ENCODE data around the gene GAL3ST1.
"Not testable (repeated sequence)": the region's sequence is repeated elsewhere in the genome, so short reads cannot be mapped to it uniquely, and the experiment has no call there.

The GAL3ST1 gene

GRCh38 chr22:30561402-30562189 is 12.9 kb downstream of the GAL3ST1 start:
- Histone ChIP-seq H3K9ac (ENCODE audit: low read length) (no peak overlapping the region), H3K27ac (ENCODE audit: low read depth, low read length) (no peak overlapping the region)

GRCh38 chr22:30560643-30561202 is 13.7 kb downstream of the GAL3ST1 start:
- not testable (repeated sequence) for H3K27ac ChIP-seq (ENCODE audit: low read depth, low read length); H3K36me3 ChIP-seq (ENCODE audit: insufficient read depth, low read length); H3K4me3 ChIP-seq (ENCODE audit: low read depth in 1 of 2, low read length in 2 of 2); H3K9me3 ChIP-seq (ENCODE audit: low read length); H3K27me3 ChIP-seq (ENCODE audit: control insufficient read depth in 1 of 2, insufficient read depth in 2 of 2, low read length in 2 of 2); H3K4me1 ChIP-seq (ENCODE audit: insufficient read depth, low read length); H3K9ac ChIP-seq (ENCODE audit: low read length)

More at GRCh38 chr22:30561402-30562189, 12.9 kb downstream of the GAL3ST1 start:
- Histone ChIP-seq H3K4me1 (ENCODE audit: insufficient read depth, low read length) (no peaks in the 10 kb centered on the region), H3K9me3 (ENCODE audit: low read length) (no peaks in the 10 kb centered on the region), H3K36me3 (ENCODE audit: insufficient read depth, low read length) (no peaks in the 10 kb centered on the region), H3K4me3 (ENCODE audit: low read depth in 1 of 2, low read length in 2 of 2) (no peak overlapping the region), H3K27me3 (ENCODE audit: control insufficient read depth in 1 of 2, insufficient read depth in 2 of 2, low read length in 2 of 2) (peaks cover 0 to 8% of the 10 kb centered on the region in 2 donors)

GRCh38 chr22:30559889-30560288 is 14.6 kb downstream of the GAL3ST1 start:
- no peak overlapping the region for H3K9ac ChIP-seq (ENCODE audit: low read length)

GRCh38 chr22:30557243-30557642 is 17.2 kb downstream of the GAL3ST1 start:
- peaks cover 0 to 5% of the 10 kb centered on the region in 2 donors for H3K27me3 ChIP-seq (ENCODE audit: control insufficient read depth in 1 of 2, insufficient read depth in 2 of 2, low read length in 2 of 2)
- H3K4me3 ChIP-seq (ENCODE audit: low read depth in 1 of 2, low read length in 2 of 2) = no peak overlapping the region
- no peaks in the 10 kb centered on the region for H3K4me1 ChIP-seq (ENCODE audit: insufficient read depth, low read length)
- H3K27ac ChIP-seq (ENCODE audit: low read depth, low read length) = no peak overlapping the region
- H3K36me3 ChIP-seq (ENCODE audit: insufficient read depth, low read length) = no peaks in the 10 kb centered on the region
- H3K9me3 ChIP-seq (ENCODE audit: low read length) = no peaks in the 10 kb centered on the region
- H3K9ac ChIP-seq (ENCODE audit: low read length) = no peak overlapping the region

More at GRCh38 chr22:30559889-30560288, 14.6 kb downstream of the GAL3ST1 start:
- H3K4me1 ChIP-seq (ENCODE audit: insufficient read depth, low read length) = no peaks in the 10 kb centered on the region
- H3K27me3 ChIP-seq (ENCODE audit: control insufficient read depth in 1 of 2, insufficient read depth in 2 of 2, low read length in 2 of 2) = peaks cover 0 to 8% of the 10 kb centered on the region in 2 donors
- no peak overlapping the region for H3K27ac ChIP-seq (ENCODE audit: low read depth, low read length)
- no peaks in the 10 kb centered on the region for H3K9me3 ChIP-seq (ENCODE audit: low read length)
- no peak overlapping the region for H3K4me3 ChIP-seq (ENCODE audit: low read depth in 1 of 2, low read length in 2 of 2)
- H3K36me3 ChIP-seq (ENCODE audit: insufficient read depth, low read length) = no peaks in the 10 kb centered on the region

- no peaks in the 10 kb centered on the region for H3K4me1 ChIP-seq (ENCODE audit: insufficient read depth, low read length)
- no peak overlapping the region for H3K9ac ChIP-seq (ENCODE audit: low read length)
- H3K27ac ChIP-seq (ENCODE audit: low read depth, low read length) = no peak overlapping the region
- H3K36me3 ChIP-seq (ENCODE audit: insufficient read depth, low read length) = no peaks in the 10 kb centered on the region
- H3K27me3 ChIP-seq (ENCODE audit: control insufficient read depth in 1 of 2, insufficient read depth in 2 of 2, low read length in 2 of 2) = peaks cover 0 to under 1% of the 10 kb centered on the region in 2 donors
- H3K4me3 ChIP-seq (ENCODE audit: low read depth in 1 of 2, low read length in 2 of 2) = no peak overlapping the region
- H3K9me3 ChIP-seq (ENCODE audit: low read length) = no peaks in the 10 kb centered on the region
These were observed 18.1 kb downstream of the GAL3ST1 start for GRCh38 chr22:30556388-30556787.

- H3K36me3 ChIP-seq (ENCODE audit: insufficient read depth, low read length) = no peaks in the 10 kb centered on the region
- H3K27me3 ChIP-seq (ENCODE audit: control insufficient read depth in 1 of 2, insufficient read depth in 2 of 2, low read length in 2 of 2) = no peaks in the 10 kb centered on the region
- no peaks in the 10 kb centered on the region for H3K9me3 ChIP-seq (ENCODE audit: low read length)
- H3K4me1 ChIP-seq (ENCODE audit: insufficient read depth, low read length) = no peaks in the 10 kb centered on the region
- H3K27ac ChIP-seq (ENCODE audit: low read depth, low read length) = no peak overlapping the region
- no peak overlapping the region for H3K9ac ChIP-seq (ENCODE audit: low read length)
- no peak overlapping the region for H3K4me3 ChIP-seq (ENCODE audit: low read depth in 1 of 2, low read length in 2 of 2)
These were observed 18.9 kb downstream of the GAL3ST1 start for GRCh38 chr22:30555282-30556210.

GRCh38 chr22:30553971-30554370 is 20.5 kb downstream of the GAL3ST1 start:
- Histone ChIP-seq H3K9ac (ENCODE audit: low read length) (no peak overlapping the region), H3K27ac (ENCODE audit: low read depth, low read length) (no peak overlapping the region), H3K4me3 (ENCODE audit: low read depth in 1 of 2, low read length in 2 of 2) (no peak overlapping the region), H3K4me1 (ENCODE audit: insufficient read depth, low read length) (no peaks in the 10 kb centered on the region), H3K36me3 (ENCODE audit: insufficient read depth, low read length) (no peaks in the 10 kb centered on the region), H3K9me3 (ENCODE audit: low read length) (no peaks in the 10 kb centered on the region), H3K27me3 (ENCODE audit: control insufficient read depth in 1 of 2, insufficient read depth in 2 of 2, low read length in 2 of 2) (no peaks in the 10 kb centered on the region)

- Histone ChIP-seq H3K4me3 (ENCODE audit: low read depth in 1 of 2, low read length in 2 of 2) (no peak overlapping the region), H3K27me3 (ENCODE audit: control insufficient read depth in 1 of 2, insufficient read depth in 2 of 2, low read length in 2 of 2) (no peaks in the 10 kb centered on the region), H3K9ac (ENCODE audit: low read length) (no peak overlapping the region), H3K9me3 (ENCODE audit: low read length) (no peaks in the 10 kb centered on the region), H3K4me1 (ENCODE audit: insufficient read depth, low read length) (no peaks in the 10 kb centered on the region), H3K27ac (ENCODE audit: low read depth, low read length) (no peak overlapping the region), H3K36me3 (ENCODE audit: insufficient read depth, low read length) (no peaks in the 10 kb centered on the region)
These were observed 21.7 kb downstream of the GAL3ST1 start for GRCh38 chr22:30552719-30553118.

GRCh38 chr22:30551813-30552212 is 22.7 kb downstream of the GAL3ST1 start:
- not testable (repeated sequence) for H3K9ac ChIP-seq (ENCODE audit: low read length); H3K27me3 ChIP-seq (ENCODE audit: control insufficient read depth in 1 of 2, insufficient read depth in 2 of 2, low read length in 2 of 2); H3K9me3 ChIP-seq (ENCODE audit: low read length); H3K4me1 ChIP-seq (ENCODE audit: insufficient read depth, low read length); H3K36me3 ChIP-seq (ENCODE audit: insufficient read depth, low read length); H3K4me3 ChIP-seq (ENCODE audit: low read depth in 1 of 2, low read length in 2 of 2); H3K27ac ChIP-seq (ENCODE audit: low read depth, low read length)

GRCh38 chr22:30547188-30547587 is 27.3 kb downstream of the GAL3ST1 start:
- Histone ChIP-seq H3K27me3 (ENCODE audit: control insufficient read depth in 1 of 2, insufficient read depth in 2 of 2, low read length in 2 of 2) (peaks cover 0 to 24% of the 10 kb centered on the region in 2 donors), H3K27ac (ENCODE audit: low read depth, low read length) (no peak overlapping the region), H3K4me3 (ENCODE audit: low read depth in 1 of 2, low read length in 2 of 2) (no peak overlapping the region), H3K9me3 (ENCODE audit: low read length) (no peaks in the 10 kb centered on the region), H3K36me3 (ENCODE audit: insufficient read depth, low read length) (no peaks in the 10 kb centered on the region), H3K4me1 (ENCODE audit: insufficient read depth, low read length) (no peaks in the 10 kb centered on the region), H3K9ac (ENCODE audit: low read length) (no peak overlapping the region)

GRCh38 chr22:30546616-30547015 is 27.8 kb downstream of the GAL3ST1 start, which contains the start of gene SEC14L6:
Gene SEC14L6 (minus strand): TSS chr22:30546741. CDS start chr22:30546682, 59 bp downstream.
- Histone ChIP-seq H3K4me3 (ENCODE audit: low read depth in 1 of 2, low read length in 2 of 2) (no peak within 1 kb of the TSS), H3K36me3 (ENCODE audit: insufficient read depth, low read length) (no peaks in the 10 kb centered on the region), H3K9ac (ENCODE audit: low read length) (no peak within 1 kb of the TSS), H3K27me3 (ENCODE audit: control insufficient read depth in 1 of 2, insufficient read depth in 2 of 2, low read length in 2 of 2) (peaks cover 0 to 30% of the 10 kb centered on the region in 2 donors), H3K9me3 (ENCODE audit: low read length) (no peaks in the 10 kb centered on the region), H3K27ac (ENCODE audit: low read depth, low read length) (no peak within 1 kb of the TSS), H3K4me1 (ENCODE audit: insufficient read depth, low read length) (no peaks in the 10 kb centered on the region)

All from muscle layer of colon (tissue), 2 donors.